H9 (cell line): Measurements from ENCODE around the gene MCCC1. TPM values are rescaled to one million over a fixed set of nuclear protein-coding genes. Genes with fewer than 3 reads are reported as not detected.
A peak's percentile ranks its signal among the peaks of the same experiment; 100 is the strongest.

ENCODE experiments used
- DNase-seq: peaks from one replicate; pipeline ENCODE4 v3.0.0-alpha.2; 2017
- H2AFZ ChIP-seq: one replicate; pipeline ENCODE4 v1.6.1; 2013; ENCODE audit warnings: mild to moderate bottlenecking, low read length, control low read depth, moderate library complexity
- H2AK5ac ChIP-seq: 2 replicates; pipeline ENCODE4 v1.6.1; 2013; ENCODE audit warnings: low read length, control low read depth, mixed read lengths; ENCODE audit not compliant: insufficient read length
- H2BK120ac ChIP-seq: one replicate; pipeline ENCODE4 v1.6.1; 2013; ENCODE audit warnings: low read depth, mild to moderate bottlenecking, low read length, control low read depth, inconsistent platforms; ENCODE audit not compliant: poor library complexity, severe bottlenecking
- H2BK12ac ChIP-seq: 2 replicates; pipeline ENCODE4 v1.6.1; 2013; ENCODE audit warnings: low read length, control low read depth, mixed read lengths, low read depth; ENCODE audit not compliant: insufficient read length
- H2BK15ac ChIP-seq: 2 replicates; pipeline ENCODE4 v1.6.1; 2013; ENCODE audit warnings: low read depth, low read length, control low read depth
- H2BK20ac ChIP-seq: one replicate; pipeline ENCODE4 v1.6.1; 2013; ENCODE audit warnings: low read depth, mild to moderate bottlenecking, low read length, control low read depth, inconsistent platforms; ENCODE audit not compliant: poor library complexity, severe bottlenecking
- H2BK5ac ChIP-seq: 2 replicates; pipeline ENCODE4 v1.6.1; 2013; ENCODE audit warnings: low read length, control low read depth, mixed read lengths; ENCODE audit not compliant: insufficient read length
- H3K14ac ChIP-seq: 2 replicates; pipeline ENCODE4 v1.6.1; 2013; ENCODE audit warnings: low read length, control low read depth; ENCODE audit not compliant: insufficient read depth
- H3K18ac ChIP-seq: 2 replicates; pipeline ENCODE4 v1.6.1; 2013; ENCODE audit warnings: low read depth, mild to moderate bottlenecking, mixed read lengths, low read length, control low read depth; ENCODE audit not compliant: insufficient read length
- H3K23ac ChIP-seq: 2 replicates; pipeline ENCODE4 v1.6.1; 2013; ENCODE audit warnings: low read length, control low read depth, mixed read lengths, low read depth; ENCODE audit not compliant: insufficient read length
- H3K23me2 ChIP-seq: 2 replicates; pipeline ENCODE4 v1.6.1; 2013; ENCODE audit warnings: low read depth, mild to moderate bottlenecking, mixed read lengths, low read length, control low read depth; ENCODE audit not compliant: insufficient read length, poor library complexity, severe bottlenecking
- H3K27ac ChIP-seq: 2 replicates; pipeline ENCODE4 v1.5.1; 2013; ENCODE audit warnings: low read length, control low read depth, mixed read lengths, low read depth; ENCODE audit not compliant: insufficient read length
- H3K27me3 ChIP-seq: 2 replicates; pipeline ENCODE4 v1.6.1; 2013; ENCODE audit warnings: low read length, control low read depth, inconsistent platforms; ENCODE audit not compliant: insufficient read depth
- H3K4ac ChIP-seq: 2 replicates; pipeline ENCODE4 v1.6.1; 2013; ENCODE audit warnings: low read depth, mild to moderate bottlenecking, control low read depth, inconsistent platforms, low read length, moderate library complexity
- H3K4me1 ChIP-seq: 2 replicates; pipeline ENCODE4 v1.6.1; 2013; ENCODE audit warnings: low read length, control low read depth, inconsistent platforms; ENCODE audit not compliant: insufficient read depth
- H3K4me2 ChIP-seq: 2 replicates; pipeline ENCODE4 v1.6.1; 2013; ENCODE audit warnings: low read length, control low read depth, mixed read lengths; ENCODE audit not compliant: insufficient read length, insufficient read depth
- H3K56ac ChIP-seq: 2 replicates; pipeline ENCODE4 v1.6.1; 2013; ENCODE audit warnings: low read depth, mild to moderate bottlenecking, mixed read lengths, low read length, control low read depth; ENCODE audit not compliant: insufficient read length
- H3K79me1 ChIP-seq: 2 replicates; pipeline ENCODE4 v1.6.1; 2013; ENCODE audit warnings: low read depth, mild to moderate bottlenecking, moderate library complexity, low read length, control low read depth, inconsistent platforms; ENCODE audit not compliant: insufficient read depth, poor library complexity, severe bottlenecking
- H3K79me2 ChIP-seq: 2 replicates; pipeline ENCODE4 v1.6.1; 2013; ENCODE audit warnings: low read length, control low read depth, inconsistent platforms; ENCODE audit not compliant: insufficient read depth
- H3K9ac ChIP-seq: 2 replicates; pipeline ENCODE4 v1.6.1; 2013; ENCODE audit warnings: low read length, control low read depth, mixed read lengths; ENCODE audit not compliant: insufficient read length; ENCODE audit errors: extremely low read depth
- H3K9me3 ChIP-seq: one replicate; pipeline ENCODE4 v1.6.1; 2013; ENCODE audit warnings: low read depth, low read length, inconsistent platforms; ENCODE audit not compliant: control insufficient read depth
- H3T11ph ChIP-seq: one replicate; pipeline ENCODE4 v1.6.1; 2013; ENCODE audit warnings: mild to moderate bottlenecking, low read length, control low read depth, inconsistent platforms
- H4K20me1 ChIP-seq: one replicate; pipeline ENCODE4 v1.6.1; 2013; ENCODE audit not compliant: control insufficient read depth, insufficient read length, insufficient read depth
- H4K5ac ChIP-seq: 2 replicates; pipeline ENCODE4 v1.6.1; 2013; ENCODE audit warnings: low read depth, mild to moderate bottlenecking, mixed read lengths, low read length, control low read depth; ENCODE audit not compliant: insufficient read length
- H4K8ac ChIP-seq: replicated peaks from 2 replicates; pipeline ENCODE4 v1.6.1; 2013; ENCODE audit warnings: low read length, control low read depth, mixed read lengths, low read depth; ENCODE audit not compliant: insufficient read length
- H4K91ac ChIP-seq: 2 replicates; pipeline ENCODE4 v1.6.1; 2013; ENCODE audit warnings: low read depth, mild to moderate bottlenecking, moderate library complexity, mixed read lengths, low read length, control low read depth; ENCODE audit not compliant: insufficient read length
- H3K27ac Mint-ChIP-seq, 3 experiments: 2 replicates in 2 of 3; 3 replicates in 1 of 3; pipeline ENCODE4 v1.8.0; 2020 to 2021; ENCODE audit warnings: mixed read lengths in 3 of 3, mild to moderate bottlenecking in 1 of 3, moderate library complexity in 1 of 3
- H3K27me3 Mint-ChIP-seq: 2 replicates; pipeline ENCODE4 v1.8.0; 2021; ENCODE audit warnings: low read depth, mild to moderate bottlenecking, moderate library complexity, mixed read lengths
- H3K36me3 Mint-ChIP-seq, 3 experiments: 2 replicates in 2 of 3; 3 replicates in 1 of 3; pipeline ENCODE4 v1.8.0; 2020 to 2021; ENCODE audit warnings: low read depth in 3 of 3, mixed read lengths in 3 of 3; ENCODE audit not compliant: insufficient read depth in 1 of 3
- H3K4me1 Mint-ChIP-seq, 2 experiments: 2 replicates each; pipeline ENCODE4 v1.8.0; 2020; ENCODE audit warnings: mixed read lengths in 2 of 2
- H3K4me3 Mint-ChIP-seq, 2 experiments: 2 replicates in 1 of 2; 3 replicates in 1 of 2; pipeline ENCODE4 v1.8.0; 2020 to 2021; ENCODE audit warnings: mild to moderate bottlenecking in 2 of 2, mixed read lengths in 2 of 2, moderate library complexity in 1 of 2
- H3K9me3 Mint-ChIP-seq, 2 experiments: 2 replicates in 1 of 2; 3 replicates in 1 of 2; pipeline ENCODE4 v1.8.0; 2020; ENCODE audit warnings: mild to moderate bottlenecking in 2 of 2, mixed read lengths in 2 of 2, moderate library complexity in 1 of 2
- whole genome bisulfite sequencing: extraction: QIAGEN DNeasy Blood & Tissue Kit; methylation state at CpG from one replicate; pipeline ENCODE4 v1.1.7; 2013; ENCODE audit warnings: missing lambda C conversion rate, low lambda C conversion rate, mixed read lengths; ENCODE audit not compliant: insufficient read length; ENCODE audit errors: extremely low coverage; 5-methylcytosine and 5-hydroxymethylcytosine counted together
- total RNA-seq: library from RNA; stranded (reverse); gene quantifications from 2 replicates; pipeline ENCODE4 v1.2.1, GENCODE V29; 2021
- TF ChIP-seq, protein P1 (sequence below): fragments of 200-600 bp; sonication (generic); conservative IDR thresholded peaks from 3 replicates; pipeline ENCODE4 v1.8.0; 2021; ENCODE audit warnings: antibody characterized with exemption, mild to moderate bottlenecking

The MCCC1 gene
- total RNA-seq, 1 experiment from 2014 or later, result 18.3 TPM

DNA sequence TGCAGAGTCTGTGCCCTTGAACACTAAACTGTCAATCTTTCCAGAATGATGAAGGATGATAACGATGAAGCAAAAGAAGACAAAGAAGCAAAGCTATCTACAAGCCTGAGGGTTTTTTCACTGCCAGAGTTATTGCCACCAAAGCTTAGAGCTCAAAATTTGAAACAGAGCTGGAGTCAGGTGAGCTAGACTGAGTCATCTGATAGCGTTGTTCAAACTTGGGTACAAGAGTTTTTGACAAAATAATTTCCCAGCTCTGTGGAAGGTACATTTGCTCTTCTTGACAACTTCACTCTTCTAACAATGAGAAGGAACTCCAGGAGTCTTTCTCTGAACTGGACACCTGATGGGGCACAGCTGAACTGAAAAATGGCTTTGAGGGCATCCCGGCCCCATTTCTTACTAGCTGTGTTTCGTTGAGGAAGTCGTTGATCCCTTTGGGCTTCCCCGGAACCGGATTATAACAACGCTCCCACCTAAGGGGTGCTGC, 715 bp downstream of the MCCC1 start:
- Histone ChIP-seq H3K79me1 (peaks cover 3% of the 10 kb centered on the region), H3K27me3 (no peaks in the 10 kb centered on the region), H2AFZ (no peak overlapping the region), H4K20me1 (no peaks in the 10 kb centered on the region), H3K4me1 (peaks cover 3% of the 10 kb centered on the region; the same call in 1 of the 2 replicates), H3K14ac (peak overlapping the region; percentile 90), H2BK20ac (no peak overlapping the region), H3K23ac (no peak overlapping the region), H3K4ac (no peak overlapping the region), H3K18ac (peak overlapping the region; percentile 86), H3K56ac (no peak overlapping the region), H3K9ac (peak overlapping the region; percentile 71), H2BK120ac (no peak overlapping the region), H4K8ac (no peak overlapping the region), H4K91ac (no peak overlapping the region), H3K4me2 (peak overlapping the region; percentile 33), H2AK5ac (no peak overlapping the region), H3K23me2 (peaks cover 3% of the 10 kb centered on the region), H4K5ac (no peak overlapping the region), H2BK15ac (no peak overlapping the region), H3K79me2 (no peaks in the 10 kb centered on the region), H3T11ph (no peak overlapping the region), H2BK5ac (no peak overlapping the region), H2BK12ac (no peak overlapping the region), H3K27ac (no peak overlapping the region), H3K9me3 (no peaks in the 10 kb centered on the region)
- Mint-ChIP-seq H3K4me3 (peak overlapping the region; percentile 94 to 96), H3K4me1 (peaks cover 20 to 22% of the 10 kb centered on the region in 2 experiments), H3K36me3 (peaks cover 3 to 10% (median 4%) of the 10 kb centered on the region in 3 experiments; a peak in 5 of 7 replicates), H3K9me3 (peaks cover 0 to 3% of the 10 kb centered on the region in 2 experiments; a peak in 4 of 5 replicates), H3K27ac (peak overlapping the region in 2 of 3 experiments; percentile 94 to 97; a peak in 4 of 7 replicates), H3K27me3 (no peaks in the 10 kb centered on the region)
- no CpG with 5 or more reads among the region's 8 CpGs for WGBS
- no peak for DNase-seq
- TF ChIP-seq, protein P1, sequence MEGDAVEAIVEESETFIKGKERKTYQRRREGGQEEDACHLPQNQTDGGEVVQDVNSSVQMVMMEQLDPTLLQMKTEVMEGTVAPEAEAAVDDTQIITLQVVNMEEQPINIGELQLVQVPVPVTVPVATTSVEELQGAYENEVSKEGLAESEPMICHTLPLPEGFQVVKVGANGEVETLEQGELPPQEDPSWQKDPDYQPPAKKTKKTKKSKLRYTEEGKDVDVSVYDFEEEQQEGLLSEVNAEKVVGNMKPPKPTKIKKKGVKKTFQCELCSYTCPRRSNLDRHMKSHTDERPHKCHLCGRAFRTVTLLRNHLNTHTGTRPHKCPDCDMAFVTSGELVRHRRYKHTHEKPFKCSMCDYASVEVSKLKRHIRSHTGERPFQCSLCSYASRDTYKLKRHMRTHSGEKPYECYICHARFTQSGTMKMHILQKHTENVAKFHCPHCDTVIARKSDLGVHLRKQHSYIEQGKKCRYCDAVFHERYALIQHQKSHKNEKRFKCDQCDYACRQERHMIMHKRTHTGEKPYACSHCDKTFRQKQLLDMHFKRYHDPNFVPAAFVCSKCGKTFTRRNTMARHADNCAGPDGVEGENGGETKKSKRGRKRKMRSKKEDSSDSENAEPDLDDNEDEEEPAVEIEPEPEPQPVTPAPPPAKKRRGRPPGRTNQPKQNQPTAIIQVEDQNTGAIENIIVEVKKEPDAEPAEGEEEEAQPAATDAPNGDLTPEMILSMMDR, result no peak
